ENCODE results near the gene ARCN1.

Gene ARCN1

GRCh38 chr11:118640332-118641154 is 68.3 kb downstream of the ARCN1 start:
- DNase-seq, result no peak

- no peak for DNase-seq
Measured at GRCh38 chr11:118641397-118642019, 69.3 kb downstream of the ARCN1 start.

- DNase-seq, result no peak
Measured at GRCh38 chr11:118643142-118643994, 71.2 kb downstream of the ARCN1 start.

- DNase-seq, result no peak
Measured at GRCh38 chr11:118643995-118644345, 71.8 kb downstream of the ARCN1 start.

GRCh38 chr11:118644496-118644895 is 72.3 kb downstream of the ARCN1 start:
- DNase-seq, result no peak

DNA sequence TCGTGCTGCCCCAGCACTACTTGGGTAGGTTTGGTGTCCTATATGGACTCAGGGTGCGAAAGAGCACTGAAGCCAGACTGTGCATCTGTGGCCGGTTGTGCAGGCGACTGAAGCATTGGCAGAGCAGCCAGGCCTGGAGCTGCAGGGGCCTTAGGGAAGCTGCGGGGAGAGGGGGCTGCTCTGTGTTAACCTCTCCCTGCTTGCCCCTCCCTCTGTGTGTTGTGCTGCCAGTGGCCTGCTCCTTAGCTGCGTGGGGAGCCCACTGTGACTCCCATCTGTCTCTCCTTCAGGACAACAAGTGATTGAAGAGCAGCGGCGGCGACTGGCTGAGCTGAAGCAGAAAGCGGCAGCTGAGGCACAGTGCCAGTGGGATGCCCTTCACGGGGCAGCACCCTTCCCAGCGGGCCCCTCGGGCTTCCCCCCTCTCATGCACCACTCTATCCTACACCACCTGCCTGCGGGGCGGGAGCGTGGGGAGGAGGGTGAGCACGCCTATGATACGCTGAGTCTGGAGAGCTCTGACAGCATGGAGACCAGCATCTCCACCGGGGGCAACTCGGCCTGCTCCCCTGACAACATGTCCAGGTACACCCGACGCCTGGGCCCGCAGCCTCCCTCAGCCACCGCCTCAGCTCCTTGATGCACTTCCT is 73.0 kb downstream of the ARCN1 start:
- no peak for DNase-seq

DNA sequence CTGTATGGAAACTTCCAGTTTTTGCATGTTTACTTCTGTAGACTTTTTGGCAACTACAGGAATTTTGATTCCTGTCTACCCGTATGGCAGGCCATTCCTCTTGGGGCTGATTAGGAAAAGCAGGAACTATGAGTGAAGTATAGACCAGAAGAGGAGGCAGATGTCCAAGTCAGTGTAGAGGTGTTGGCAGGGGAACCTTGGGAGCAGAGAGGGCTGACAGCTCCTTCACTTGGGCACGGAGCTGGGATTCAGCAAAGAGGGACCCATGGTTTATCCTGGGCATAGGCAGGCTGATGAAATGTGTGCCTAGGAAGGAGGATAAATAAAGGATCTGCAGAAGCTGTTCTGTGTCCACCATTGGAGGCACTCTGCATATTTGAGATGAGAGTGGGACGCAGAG is 74.2 kb downstream of the ARCN1 start:
- DNase-seq, result no peak

DNA sequence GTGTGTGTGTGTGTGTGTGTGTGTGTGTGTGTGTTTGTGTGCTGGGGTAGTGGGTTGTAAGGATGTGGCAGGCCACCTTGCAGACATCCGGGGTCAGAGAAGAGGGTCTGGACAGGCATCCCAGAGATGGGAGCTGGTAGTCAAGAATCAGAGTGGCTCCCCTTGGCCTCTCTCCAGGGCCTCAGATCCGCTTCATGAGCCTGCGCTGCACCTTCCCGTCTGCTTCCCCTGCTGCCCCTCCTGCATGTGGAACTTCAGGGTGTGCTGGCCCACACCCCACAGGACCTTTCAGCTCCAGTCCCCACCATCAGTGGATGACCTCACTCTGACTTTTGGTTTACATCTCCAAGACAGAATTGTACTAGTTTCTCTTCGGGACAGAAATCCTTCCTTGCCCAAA is 76.1 kb downstream of the ARCN1 start:
- no peak for DNase-seq

GRCh38 chr11:118649941-118650340 is 77.7 kb downstream of the ARCN1 start:
- no peak for DNase-seq

- DNase-seq, result no peak
Measured at GRCh38 chr11:118650366-118650765, 78.2 kb downstream of the ARCN1 start.

DNA sequence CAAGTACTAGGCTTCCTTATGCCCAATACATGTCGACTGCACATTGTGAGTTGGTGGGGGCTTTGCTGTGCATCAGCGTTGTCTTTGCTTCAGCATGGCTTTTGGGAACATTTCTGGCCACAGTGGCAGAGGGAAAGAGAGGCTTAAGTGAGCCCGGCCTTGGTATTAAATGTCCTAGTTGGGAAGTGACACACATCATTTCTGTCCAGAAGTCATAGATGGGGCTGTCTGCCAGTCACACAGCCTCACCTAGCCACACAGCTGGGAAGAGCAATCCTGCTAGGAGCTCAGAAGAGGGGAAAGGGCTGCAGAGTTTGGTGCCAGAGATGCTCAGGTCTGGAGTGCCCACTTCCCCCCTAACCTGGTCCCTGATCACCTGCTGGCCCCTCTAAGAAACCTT is 79.6 kb downstream of the ARCN1 start:
- no peak for DNase-seq
